ENCODE data around the gene DUSP2.

The DUSP2 gene

GRCh38 chr2:96098900-96099590 lies 46.2 kb downstream of the DUSP2 start:
- no peak for DNase-seq

GRCh38 chr2:96097951-96098823 lies 47.1 kb downstream of the DUSP2 start:
- DNase-seq, result no peak

- no peak for DNase-seq
Observed at GRCh38 chr2:96097441-96097840, 47.8 kb downstream of the DUSP2 start.

GRCh38 chr2:96095116-96095636 lies 50.1 kb downstream of the DUSP2 start:
- DNase-seq, result no peak

- DNase-seq, result no peak
Observed at GRCh38 chr2:96093528-96093927, 51.7 kb downstream of the DUSP2 start.

Data from CD4-positive, alpha-beta T cell treated with Interleukin-4 for 4 hours (primary cell).